GM10266 (cell line): ENCODE data around the gene GJD2.

Experiments
- DNase-seq: peaks from one replicate; pipeline ENCODE4 v3.0.0; 2012; ENCODE audit errors: extremely low spot score
- CTCF ChIP-seq: IDR thresholded peaks from 2 replicates; pipeline ENCODE4 v1.5.1; 2012; ENCODE audit warnings: mild to moderate bottlenecking, low read depth; ENCODE audit not compliant: control insufficient read depth, insufficient read depth; ENCODE audit errors: missing control alignments

Gene GJD2

GRCh38 chr15:34729056-34729455 is 25.7 kb downstream of the GJD2 start:
- DNase-seq, result no peak
- no peak for TF ChIP-seq CTCF

GRCh38 chr15:34726406-34727100 is 28.2 kb downstream of the GJD2 start:
- TF ChIP-seq CTCF, result no peak
- no peak for DNase-seq

- TF ChIP-seq CTCF, result no peak
- DNase-seq, result no peak
Observed at GRCh38 chr15:34725556-34725955, 29.2 kb downstream of the GJD2 start.

GRCh38 chr15:34724481-34724880 is 30.3 kb downstream of the GJD2 start:
- DNase-seq, result no peak
- no peak for TF ChIP-seq CTCF

GRCh38 chr15:34722439-34722836 is 32.4 kb downstream of the GJD2 start:
- DNase-seq, result no peak
- no peak for TF ChIP-seq CTCF

GRCh38 chr15:34721802-34722438 is 32.9 kb downstream of the GJD2 start:
- no peak for DNase-seq
- no peak for TF ChIP-seq CTCF

- no peak for DNase-seq
Observed at GRCh38 chr15:34721157-34721801, 33.5 kb downstream of the GJD2 start.

More at GRCh38 chr15:34721157-34721801, 33.5 kb downstream of the GJD2 start:
- no peak for TF ChIP-seq CTCF
